ENCODE results near the gene SFTPA2. TPM values are rescaled to one million over a fixed set of nuclear protein-coding genes. Genes with fewer than 3 reads are reported as not detected.

SFTPA2 gene
- polyA plus RNA-seq, 3 donors: not detected

DNA sequence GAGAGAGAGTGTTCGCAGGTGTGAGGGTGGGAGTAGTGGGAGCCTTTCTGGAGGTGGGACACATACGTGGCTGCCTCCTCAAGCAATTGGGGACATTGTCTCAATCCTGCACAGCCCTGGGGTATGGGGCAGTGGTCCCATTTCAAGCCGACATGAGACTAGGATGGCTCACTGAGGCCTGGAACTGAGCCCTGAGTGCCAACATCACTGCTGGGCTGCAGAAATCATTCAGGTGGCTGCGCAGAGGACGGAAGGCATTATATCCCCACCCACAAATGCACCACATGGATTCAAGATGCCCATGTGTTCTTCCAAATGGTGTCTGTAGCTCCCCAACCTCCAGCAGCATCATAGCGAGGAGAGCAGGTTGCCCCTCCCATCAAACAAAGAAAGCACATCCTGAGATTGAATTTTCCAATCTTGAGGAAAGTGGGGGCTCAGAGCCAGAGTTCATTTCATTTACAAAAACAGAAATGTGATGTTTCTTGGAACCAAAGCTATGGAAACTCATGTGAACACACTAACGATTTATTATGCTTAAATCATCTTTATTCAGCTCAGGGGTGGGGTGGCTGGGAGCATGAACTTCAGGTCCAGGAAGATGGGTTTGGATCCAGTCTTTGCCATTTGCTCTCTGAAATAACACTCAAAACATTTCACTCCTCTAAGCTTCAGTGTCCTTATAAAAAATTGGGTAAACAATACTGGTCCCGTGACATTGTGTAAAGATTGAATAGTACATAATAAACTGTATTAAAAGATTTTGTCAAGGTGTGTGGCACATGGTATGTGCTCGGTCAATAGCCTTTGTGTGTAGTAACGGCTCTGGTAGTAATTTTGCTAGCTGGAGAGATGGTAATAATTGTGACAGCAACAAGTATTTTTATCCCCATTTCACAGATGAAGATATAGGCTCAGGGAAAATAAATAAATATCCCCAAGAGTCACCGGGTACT is 4.6 kb downstream of the SFTPA2 start:
- H3K4me2 ChIP-seq (replicated peaks; ENCODE audit: extremely low read depth, low read length, poor library complexity, severe bottlenecking): no peak overlapping the region
- H3K79me2 ChIP-seq (ENCODE audit: insufficient read depth, low read length): no peaks in the 10 kb centered on the region
- H3K4me1 ChIP-seq (ENCODE audit: control insufficient read depth in 1 of 2, insufficient read depth in 2 of 2, low read length in 2 of 2): no peaks in the 10 kb centered on the region
- no peak overlapping the region for H3K9ac ChIP-seq (ENCODE audit: insufficient read depth, low read length, poor library complexity, severe bottlenecking)
- no peaks in the 10 kb centered on the region for H4K20me1 ChIP-seq (ENCODE audit: insufficient read depth, low read length)
- no peaks in the 10 kb centered on the region for H3K36me3 Mint-ChIP-seq
- intact Hi-C loops (cut with micrococcal nuclease): loop anchor here in 1 of 2 donors (2.0 kb wide), 1 partner anchor 59 kb away; no protein-coding TSS in a partner anchor
- H3K27me3 Mint-ChIP-seq (ENCODE audit: low read depth in 3 of 3): peaks cover 0 to 5% (median 1%) of the 10 kb centered on the region in 3 donors
- H2AFZ ChIP-seq (ENCODE audit: insufficient read depth, low read depth, low read length, poor library complexity, severe bottlenecking): no peak overlapping the region
- H3K4me3 ChIP-seq (replicated peaks in 1 of 3; ENCODE audit: low read depth in 2 of 3, low read length in 3 of 3): no peak overlapping the region
- no peaks in the 10 kb centered on the region for H3K9me3 Mint-ChIP-seq
- no peak overlapping the region for H3K27ac ChIP-seq (ENCODE audit: low read depth in 1 of 2, low read length in 2 of 2)
- H3K9me3 ChIP-seq (replicated peaks in 1 of 2; ENCODE audit: control insufficient read depth in 1 of 2, insufficient read depth in 1 of 2, low read length in 2 of 2): no peaks in the 10 kb centered on the region
- no peaks in the 10 kb centered on the region for H3K27me3 ChIP-seq (ENCODE audit: control insufficient read depth in 2 of 2, insufficient read depth in 2 of 2, low read length in 2 of 2)
- WGBS (ENCODE audit: insufficient coverage): 96% methylated on average over 6 of the region's 11 CpGs
- H3K4me1 Mint-ChIP-seq: no peaks in the 10 kb centered on the region
- no peaks in the 10 kb centered on the region for H3K36me3 ChIP-seq (replicated peaks in 1 of 2; ENCODE audit: control insufficient read depth in 1 of 2, insufficient read depth in 2 of 2, low read length in 2 of 2)
- H3K4me3 Mint-ChIP-seq: no peak overlapping the region
- no peak overlapping the region for H3K27ac Mint-ChIP-seq
- no peak for DNase-seq
- TF ChIP-seq, protein P1, sequence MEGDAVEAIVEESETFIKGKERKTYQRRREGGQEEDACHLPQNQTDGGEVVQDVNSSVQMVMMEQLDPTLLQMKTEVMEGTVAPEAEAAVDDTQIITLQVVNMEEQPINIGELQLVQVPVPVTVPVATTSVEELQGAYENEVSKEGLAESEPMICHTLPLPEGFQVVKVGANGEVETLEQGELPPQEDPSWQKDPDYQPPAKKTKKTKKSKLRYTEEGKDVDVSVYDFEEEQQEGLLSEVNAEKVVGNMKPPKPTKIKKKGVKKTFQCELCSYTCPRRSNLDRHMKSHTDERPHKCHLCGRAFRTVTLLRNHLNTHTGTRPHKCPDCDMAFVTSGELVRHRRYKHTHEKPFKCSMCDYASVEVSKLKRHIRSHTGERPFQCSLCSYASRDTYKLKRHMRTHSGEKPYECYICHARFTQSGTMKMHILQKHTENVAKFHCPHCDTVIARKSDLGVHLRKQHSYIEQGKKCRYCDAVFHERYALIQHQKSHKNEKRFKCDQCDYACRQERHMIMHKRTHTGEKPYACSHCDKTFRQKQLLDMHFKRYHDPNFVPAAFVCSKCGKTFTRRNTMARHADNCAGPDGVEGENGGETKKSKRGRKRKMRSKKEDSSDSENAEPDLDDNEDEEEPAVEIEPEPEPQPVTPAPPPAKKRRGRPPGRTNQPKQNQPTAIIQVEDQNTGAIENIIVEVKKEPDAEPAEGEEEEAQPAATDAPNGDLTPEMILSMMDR (IDR thresholded peaks at IDR 0.05): no peak

DNA sequence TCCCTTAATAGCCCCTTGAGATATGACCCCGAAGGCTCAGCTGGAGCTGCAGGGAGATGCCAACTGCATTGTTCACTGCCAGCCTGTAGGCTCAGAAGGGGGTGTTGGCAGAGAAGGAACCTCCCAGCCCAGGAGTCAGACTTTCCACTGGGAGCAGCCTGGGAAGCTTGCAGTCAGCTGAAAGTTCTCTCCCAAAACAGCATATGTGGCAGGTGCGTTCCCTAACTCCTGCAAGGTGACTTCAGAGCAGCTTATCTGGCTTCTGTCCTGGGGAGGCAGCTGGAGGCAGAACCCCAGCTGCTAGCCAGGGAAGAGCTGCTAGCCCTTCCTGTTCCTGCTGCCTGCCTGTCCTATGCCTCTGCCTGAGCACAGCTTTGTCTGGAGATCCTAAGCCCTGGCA is 8.1 kb downstream of the SFTPA2 start:
- Mint-ChIP-seq H3K4me3 (no peak overlapping the region), H3K36me3 (no peaks in the 10 kb centered on the region), H3K27ac (no peak overlapping the region), H3K27me3 (ENCODE audit: low read depth in 3 of 3) (peaks cover 2 to 7% (median 5%) of the 10 kb centered on the region in 3 donors), H3K4me1 (peaks cover 4% of the 10 kb centered on the region), H3K9me3 (no peaks in the 10 kb centered on the region)
- Histone ChIP-seq H3K27me3 (ENCODE audit: control insufficient read depth in 2 of 2, insufficient read depth in 2 of 2, low read length in 2 of 2) (no peaks in the 10 kb centered on the region), H4K20me1 (ENCODE audit: insufficient read depth, low read length) (no peaks in the 10 kb centered on the region), H3K79me2 (ENCODE audit: insufficient read depth, low read length) (no peaks in the 10 kb centered on the region), H3K27ac (ENCODE audit: low read depth in 1 of 2, low read length in 2 of 2) (no peak overlapping the region), H3K9me3 (replicated peaks in 1 of 2; ENCODE audit: control insufficient read depth in 1 of 2, insufficient read depth in 1 of 2, low read length in 2 of 2) (no peaks in the 10 kb centered on the region), H3K4me2 (replicated peaks; ENCODE audit: extremely low read depth, low read length, poor library complexity, severe bottlenecking) (no peak overlapping the region), H2AFZ (ENCODE audit: insufficient read depth, low read depth, low read length, poor library complexity, severe bottlenecking) (no peak overlapping the region), H3K36me3 (replicated peaks in 1 of 2; ENCODE audit: control insufficient read depth in 1 of 2, insufficient read depth in 2 of 2, low read length in 2 of 2) (no peaks in the 10 kb centered on the region), H3K4me1 (ENCODE audit: control insufficient read depth in 1 of 2, insufficient read depth in 2 of 2, low read length in 2 of 2) (no peaks in the 10 kb centered on the region), H3K4me3 (replicated peaks in 1 of 3; ENCODE audit: low read depth in 2 of 3, low read length in 3 of 3) (no peak overlapping the region), H3K9ac (ENCODE audit: insufficient read depth, low read length, poor library complexity, severe bottlenecking) (no peak overlapping the region)
- intact Hi-C loops (cut with micrococcal nuclease): no loop called here
- no peak for DNase-seq
- WGBS (ENCODE audit: insufficient coverage): 100% methylated on average over 2 of the region's 2 CpGs
- TF ChIP-seq, protein P1 (IDR thresholded peaks at IDR 0.05): no peak

Measured in CD14-positive monocyte (primary cell).